ENCODE data around the gene PUM1.
"Not testable (repeated sequence)": the region's sequence is repeated elsewhere in the genome, so short reads cannot be mapped to it uniquely, and the experiment has no call there.

Gene PUM1

DNA sequence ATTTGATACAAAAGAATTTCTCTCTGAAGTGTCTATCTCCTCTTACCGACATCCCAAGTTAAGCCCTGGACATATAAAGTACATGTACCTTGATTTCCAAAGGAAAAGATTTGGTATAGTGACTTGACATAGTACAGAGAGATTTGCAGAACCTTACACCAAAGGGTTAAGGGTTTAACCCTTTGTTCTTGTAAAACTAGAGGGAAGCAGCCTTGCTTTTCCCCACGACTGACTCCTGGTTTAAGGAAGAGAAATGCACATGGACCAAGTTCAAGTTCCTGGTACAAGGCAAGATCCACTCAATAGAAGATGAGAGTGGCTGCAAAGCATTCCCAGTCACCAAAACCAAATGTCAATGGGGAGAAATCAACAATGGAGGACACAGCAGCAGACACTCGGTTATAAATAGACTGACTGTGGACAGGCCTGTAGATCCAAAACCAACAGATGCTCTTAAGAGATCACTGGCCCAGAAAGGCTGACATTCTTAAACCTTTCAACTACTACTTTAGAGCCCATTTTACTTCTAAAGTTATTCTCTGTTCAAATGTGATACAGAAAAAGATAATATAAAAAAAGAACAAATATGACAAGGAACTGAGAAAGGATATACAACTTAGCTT is 69.4 kb downstream of the PUM1 start:
- DNase-seq, result no peak

DNA sequence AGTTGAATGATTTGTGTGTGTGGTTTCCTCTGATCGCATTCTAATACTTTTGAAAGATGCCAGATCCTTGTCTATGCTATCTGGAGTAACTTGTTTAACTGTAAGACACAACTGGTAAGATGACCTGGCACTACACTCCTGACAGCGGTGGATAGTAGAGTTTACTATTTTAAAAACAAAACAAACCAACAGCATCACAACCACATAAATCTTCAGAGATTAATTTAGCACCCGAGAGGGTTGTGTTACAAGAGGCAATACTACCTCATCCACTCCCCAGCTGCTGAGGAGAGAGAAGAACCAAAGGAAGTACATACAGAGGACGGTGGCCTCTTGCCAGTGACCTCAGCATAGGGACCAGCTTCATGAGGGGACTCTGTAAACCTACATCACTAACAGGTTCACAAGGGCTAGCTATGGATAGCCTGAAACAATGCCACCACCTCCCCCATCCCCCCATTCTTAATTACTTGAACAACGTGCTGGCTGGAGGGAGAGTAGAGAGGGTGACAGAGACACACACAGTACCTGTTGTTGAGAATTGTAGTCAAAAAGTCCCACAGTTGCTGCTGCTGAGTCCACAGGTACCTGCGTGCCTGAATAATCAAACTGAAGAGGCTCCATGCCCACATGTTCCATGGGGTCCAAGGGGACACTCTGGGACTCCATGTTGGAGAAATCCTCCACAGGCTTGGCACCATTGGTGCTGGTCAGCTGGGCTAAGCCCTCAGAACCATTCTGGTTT is 73.5 kb downstream of the PUM1 start:
- DNase-seq, result no peak

DNA sequence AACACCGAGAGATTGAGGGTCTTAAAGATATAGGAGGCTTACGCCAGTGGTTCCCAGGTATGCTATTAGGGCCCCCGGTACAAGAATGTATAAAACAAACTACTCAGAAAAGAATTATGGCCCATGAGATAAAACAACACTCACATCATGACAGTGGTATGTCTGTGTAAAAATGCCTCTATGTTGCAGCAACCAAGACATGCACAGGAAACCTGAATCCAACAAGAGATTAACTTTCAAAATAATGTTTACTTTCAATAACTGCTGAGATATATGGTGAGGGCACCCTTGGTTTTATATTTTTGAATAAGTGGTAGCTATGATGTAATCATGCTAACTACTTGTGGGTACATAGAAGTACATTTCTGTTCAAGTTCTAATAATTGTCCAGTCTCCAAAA is 74.9 kb downstream of the PUM1 start:
- no peak for DNase-seq

DNA sequence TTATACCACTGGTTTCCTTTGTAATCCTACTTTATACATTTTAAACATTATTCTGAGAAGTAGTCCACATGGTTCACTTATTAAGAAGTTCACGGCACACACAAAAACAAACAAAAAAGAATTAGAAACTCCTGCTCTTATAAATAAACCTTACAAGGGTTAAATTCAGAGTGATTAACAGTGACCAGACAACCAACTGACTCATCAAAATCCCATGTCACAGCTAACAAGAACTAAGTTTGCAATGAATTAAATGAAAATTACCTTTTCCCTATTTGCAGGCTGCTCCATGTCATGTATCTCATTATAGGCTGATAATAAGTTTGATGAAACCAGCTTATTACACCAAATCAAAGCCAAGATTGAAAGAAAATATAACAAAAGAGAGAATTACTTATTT is 77.5 kb downstream of the PUM1 start:
- no peak for DNase-seq

DNA sequence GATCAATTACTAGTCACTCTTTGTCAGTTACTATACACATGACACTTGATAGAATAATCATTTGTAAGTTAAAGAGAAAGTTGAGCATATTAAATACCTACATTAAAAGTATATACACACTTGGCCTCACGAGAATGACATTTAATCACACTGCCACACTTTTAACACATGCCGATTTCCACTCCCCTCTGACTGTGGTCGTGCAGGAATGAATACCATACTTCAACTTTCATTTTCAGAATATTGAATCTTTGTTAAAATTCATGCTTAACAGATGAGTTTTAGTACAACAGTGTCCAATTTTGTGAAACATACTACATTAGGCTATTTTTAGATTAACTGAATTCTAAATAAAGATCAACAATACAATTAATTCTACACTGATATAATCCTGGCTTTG is 78.8 kb downstream of the PUM1 start:
- no peak for DNase-seq

DNA sequence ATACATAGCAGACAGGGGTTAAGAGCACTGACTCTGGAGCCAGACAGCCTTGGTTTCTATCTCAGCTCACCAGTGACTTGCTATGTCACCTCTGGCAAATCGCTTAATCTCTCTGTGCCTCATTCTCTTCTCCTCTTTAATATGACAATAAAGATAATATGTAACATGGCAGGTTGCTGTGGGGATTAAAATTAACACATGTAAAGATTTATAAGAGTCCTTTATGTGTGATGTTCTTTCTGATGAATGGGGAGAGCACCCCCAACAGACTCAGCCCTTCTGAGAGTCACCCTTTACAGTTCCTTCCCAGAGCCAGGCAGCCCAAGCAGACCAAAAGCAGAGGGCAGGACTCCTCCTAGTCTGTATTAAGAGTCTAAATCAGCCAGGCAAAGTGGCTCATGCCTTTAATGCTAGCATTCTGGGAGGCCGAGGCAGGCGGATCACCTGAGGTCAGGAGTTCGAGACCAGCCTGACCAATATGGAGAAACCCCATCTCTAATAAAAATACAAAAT is 80.5 kb downstream of the PUM1 start:
- DNase-seq, result no peak

DNA sequence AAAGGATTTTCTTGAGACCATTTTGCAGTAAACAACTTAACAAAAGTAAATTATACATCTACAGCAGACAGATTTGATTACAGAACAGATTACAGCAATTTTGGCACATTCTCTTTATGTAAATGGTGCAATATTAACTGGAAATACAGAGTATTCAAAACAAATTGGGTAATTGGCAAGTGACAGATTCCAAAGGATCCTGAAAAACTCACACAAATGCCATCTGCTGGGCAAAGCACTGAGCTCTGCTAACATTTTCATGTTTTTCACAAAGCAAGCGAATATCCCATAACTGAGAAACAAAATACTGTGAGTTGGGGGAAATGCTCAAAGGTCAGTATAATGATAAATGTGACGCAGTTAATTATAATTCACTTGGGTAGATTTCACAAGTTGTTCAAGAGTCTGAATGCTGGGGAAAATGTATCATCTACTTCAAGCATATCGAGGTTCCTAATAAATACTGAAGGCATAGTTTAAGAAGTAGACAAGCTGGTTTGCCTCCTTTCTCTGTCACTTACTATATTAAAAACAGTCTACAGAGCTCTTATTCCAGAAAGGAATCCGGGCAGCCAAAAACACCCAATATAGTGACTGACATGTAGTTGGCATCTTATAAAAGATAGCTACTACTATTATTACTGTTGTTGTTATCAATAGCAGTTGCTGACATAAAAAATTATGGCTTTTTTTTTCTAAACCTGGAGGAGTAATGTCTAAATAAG is 81.2 kb downstream of the PUM1 start:
- no peak for DNase-seq

DNA sequence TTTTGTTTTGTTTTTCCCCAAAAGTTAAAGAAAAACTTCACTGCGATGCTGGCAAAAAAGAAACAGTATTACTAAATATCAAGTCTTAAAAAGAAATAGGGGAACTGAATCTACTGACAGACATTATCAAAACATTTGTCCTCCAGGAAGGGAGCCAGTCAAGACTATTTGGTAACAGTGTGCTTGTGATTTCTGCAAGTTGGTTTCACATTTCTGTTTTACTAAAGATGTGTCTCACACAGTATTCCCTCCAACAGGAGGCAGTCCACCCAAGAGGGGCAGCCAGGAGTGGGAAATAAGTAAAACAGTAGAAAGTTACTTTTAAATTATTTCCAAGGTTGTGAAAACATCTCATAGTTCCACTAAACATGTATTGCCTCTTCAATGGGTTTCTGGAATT is 82.6 kb downstream of the PUM1 start:
- DNase-seq, result no peak

DNA sequence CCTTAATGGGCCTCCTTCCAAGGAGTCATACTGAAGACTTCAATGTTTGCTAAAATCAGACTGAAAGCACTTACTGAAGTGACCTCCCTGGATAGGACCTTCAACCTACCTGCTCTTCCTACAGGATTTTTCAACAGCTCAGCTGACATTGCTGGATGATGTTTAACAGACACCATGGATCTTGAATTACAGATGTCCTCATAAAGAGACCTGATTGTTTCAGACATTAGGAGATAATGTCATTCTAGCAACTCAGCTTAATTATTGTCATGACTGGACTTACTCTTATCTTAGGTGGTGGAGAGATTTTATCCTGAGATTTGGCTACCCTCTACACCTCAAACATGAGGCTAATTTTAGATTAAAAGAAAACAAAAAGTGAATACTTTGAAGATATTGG is 83.1 kb downstream of the PUM1 start:
- DNase-seq, result no peak

DNA sequence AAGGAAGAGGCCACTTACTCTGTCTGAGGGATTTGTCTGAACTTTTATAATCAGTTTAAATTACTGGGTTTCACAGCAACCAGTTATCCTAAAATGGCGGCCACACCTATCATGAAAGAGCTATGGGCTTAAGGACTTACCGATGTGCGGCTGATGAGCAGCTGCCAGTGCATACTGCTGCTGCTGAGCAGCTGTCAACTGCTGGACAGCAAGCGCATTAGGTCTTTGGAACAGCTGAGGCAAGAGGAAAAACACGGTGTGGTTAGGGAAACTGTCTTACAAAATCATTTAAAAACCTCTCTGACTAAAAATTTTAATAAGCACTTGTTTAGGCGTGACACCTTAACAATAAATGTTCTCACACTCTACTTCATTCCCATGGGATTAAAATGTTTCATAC is 84.3 kb downstream of the PUM1 start:
- no peak for DNase-seq

DNA sequence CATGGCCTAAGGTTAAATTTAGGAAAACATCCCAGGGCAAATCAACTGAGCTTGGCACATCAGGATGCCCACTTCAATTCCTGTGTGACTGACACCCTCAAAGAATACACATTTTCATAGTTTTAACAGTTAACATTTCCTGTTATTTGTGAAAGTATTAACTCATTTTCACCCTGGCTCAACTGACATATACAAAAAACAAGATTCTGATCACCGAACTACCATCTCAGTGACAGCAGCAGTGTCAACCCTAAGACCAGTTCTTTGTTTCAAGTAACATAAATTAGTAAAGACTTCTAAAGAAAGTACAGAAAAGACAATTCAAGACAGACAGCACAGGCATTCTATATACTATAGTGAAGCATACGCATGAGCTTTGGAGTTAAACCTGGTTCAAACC is 88.0 kb downstream of the PUM1 start:
- no peak for DNase-seq

DNA sequence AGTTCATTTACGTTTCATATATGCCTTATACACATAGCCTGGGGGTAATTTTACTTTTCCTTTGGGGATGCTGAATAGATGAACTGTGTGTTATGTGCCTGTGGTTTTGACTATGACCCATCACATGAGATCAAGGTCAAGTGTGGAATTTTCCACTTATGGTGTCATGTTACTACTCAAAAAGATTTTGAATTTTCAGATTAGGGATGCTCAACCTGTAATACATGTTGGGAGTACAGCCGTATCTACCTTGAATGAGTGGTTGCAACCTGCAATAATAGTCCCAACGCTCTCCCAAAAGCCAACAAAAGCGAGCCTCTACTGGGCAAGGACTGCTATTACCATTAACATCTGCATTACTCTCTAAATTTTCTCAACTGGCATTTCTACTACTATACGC is 88.4 kb downstream of the PUM1 start:
- no peak for DNase-seq

DNA sequence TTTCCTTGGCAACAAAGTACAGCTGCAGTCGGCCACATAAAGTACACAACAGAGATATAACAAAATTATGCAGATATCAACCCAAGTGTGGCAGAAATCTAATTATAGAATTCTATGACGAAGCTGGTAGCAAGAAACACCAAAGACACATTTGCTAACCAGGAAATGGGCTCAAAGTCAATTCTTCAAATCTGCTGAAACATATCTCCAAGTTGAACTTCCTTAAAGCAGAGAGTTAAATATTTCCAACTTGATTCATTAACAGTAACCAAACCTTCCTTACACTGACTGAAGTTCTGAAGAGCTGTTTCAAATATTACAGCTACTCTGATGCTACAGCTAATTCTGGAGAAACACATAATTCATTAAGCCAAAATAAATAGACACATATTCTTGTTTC is 89.4 kb downstream of the PUM1 start:
- no peak for DNase-seq

DNA sequence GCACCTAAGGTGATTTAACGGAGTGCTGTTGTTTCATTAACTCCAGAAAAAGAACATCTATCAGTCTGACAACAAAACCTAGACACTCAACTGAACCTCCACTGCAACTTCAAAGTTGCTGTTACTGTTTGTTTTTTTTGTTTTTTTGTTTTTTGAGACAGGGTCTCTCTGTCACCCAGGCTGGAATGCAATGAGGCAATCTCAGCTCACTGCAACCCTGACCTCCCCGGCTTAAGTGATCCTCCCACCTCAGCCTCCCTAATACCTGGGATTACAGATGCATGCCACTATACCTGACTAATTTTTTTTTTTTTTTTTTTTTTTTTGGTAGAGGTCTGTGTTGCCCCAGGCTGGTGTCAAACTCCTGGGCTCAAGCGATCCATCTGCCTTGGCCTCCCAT is 90.3 kb downstream of the PUM1 start:
- no peak for DNase-seq

DNA sequence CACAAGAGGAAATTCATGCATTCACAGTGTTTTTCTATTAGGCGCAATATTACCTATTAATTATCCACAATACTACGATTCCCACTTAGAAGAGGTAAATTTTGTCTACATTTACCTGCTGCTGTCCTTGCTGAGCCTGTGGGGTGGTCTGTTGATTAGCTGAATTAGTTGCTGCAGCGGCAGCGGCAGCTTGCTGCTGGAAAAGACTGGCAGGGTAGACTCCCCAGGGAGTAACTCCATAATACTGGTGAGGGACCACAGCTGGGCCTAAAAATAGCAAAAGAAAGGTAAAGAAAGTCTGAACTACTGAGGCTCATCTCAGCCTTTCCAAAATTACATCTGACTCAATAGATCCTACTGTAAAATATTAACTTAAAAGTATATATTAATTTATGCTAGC is 91.0 kb downstream of the PUM1 start:
- no peak for DNase-seq

DNA sequence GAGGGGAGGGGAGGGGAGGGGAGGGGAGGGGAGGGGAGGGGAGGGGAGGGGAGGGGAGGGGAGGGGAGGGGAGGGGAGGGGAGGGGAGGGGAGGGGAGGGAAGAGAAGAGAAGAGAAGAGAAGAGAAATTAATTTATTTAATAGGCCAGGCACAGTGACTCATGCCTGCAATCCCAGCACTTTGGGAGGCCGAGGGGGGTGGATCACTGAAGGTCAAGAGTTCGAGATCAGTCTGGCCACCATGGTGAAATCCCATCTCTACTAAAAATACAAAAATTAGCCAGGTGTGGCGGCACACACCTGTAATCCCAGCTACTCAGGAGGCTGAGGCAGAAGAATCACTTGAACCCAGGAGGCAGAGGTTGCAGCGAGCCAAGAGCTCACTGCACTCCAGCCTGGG is 93.2 kb downstream of the PUM1 start:
- DNase-seq, result not testable (repeated sequence)

DNA sequence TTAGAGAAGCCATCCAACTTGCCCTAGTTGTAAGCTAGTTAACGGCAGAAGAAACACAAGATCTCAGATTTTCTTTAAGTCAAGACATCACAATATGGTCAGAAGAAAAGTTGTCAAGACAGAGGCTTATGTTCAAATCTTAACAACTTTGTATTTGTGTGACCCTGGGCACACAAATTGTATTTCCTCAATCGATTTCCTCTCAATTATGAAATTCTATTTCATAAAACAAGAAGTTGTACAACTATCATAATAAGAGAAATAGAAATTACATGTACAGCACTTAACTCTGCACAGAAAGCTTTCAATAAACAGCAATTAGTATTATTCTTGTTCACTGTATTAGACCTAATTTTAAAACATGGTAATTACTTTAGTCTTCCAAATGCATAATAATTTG is 94.0 kb downstream of the PUM1 start:
- no peak for DNase-seq

DNA sequence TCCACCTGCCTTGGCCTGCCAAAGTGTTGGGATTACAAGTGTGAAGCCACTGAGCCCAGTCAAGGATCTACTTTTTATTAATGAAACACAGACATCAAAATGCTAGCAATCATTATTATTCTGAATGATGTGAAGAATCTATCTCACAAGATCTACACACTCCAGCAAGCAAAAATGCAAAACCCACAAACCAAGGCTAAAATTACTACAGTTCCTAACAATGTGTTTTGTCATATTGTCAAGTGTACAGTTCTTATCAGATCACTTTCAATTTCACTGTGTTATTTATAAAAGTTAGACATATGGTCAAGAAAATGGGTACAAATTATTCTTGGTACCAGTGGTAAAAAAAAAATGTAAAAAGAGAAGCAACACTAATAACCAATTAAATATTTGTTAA is 95.6 kb downstream of the PUM1 start:
- no peak for DNase-seq

DNA sequence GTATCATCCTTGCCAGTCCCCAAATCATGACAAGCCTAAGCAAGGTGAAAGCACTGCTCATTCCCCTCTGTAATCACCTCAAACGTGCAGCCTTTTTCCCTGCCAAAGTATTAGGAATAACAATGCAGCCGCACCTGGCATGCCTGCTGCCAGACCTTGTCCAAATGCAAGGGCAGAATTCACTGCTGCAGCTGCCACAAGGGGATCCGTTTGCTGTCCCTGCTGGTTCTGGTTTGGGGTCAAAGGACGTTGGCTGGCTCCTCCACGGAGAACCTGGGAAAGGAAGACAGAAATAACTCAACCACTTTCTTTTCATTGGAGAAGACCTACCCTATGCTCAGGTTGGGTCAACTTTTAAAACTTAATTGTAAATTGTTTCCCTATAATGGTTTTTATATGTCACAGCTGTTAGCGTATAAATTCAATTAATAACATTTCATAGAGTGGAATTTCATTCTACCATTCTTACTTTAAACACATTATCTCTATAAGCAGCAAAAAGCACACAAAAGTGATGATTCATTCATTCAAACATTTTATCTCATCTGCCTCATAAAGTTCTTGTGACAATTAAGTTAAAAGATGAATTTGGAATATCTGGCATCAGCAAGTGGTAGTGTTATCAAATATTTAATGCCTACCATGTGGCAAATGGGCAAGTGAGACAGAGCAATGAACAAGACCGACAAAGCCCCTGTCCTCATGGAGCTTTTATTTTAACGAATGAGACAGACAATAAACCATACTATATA is 97.1 kb downstream of the PUM1 start:
- DNase-seq, result no peak

DNA sequence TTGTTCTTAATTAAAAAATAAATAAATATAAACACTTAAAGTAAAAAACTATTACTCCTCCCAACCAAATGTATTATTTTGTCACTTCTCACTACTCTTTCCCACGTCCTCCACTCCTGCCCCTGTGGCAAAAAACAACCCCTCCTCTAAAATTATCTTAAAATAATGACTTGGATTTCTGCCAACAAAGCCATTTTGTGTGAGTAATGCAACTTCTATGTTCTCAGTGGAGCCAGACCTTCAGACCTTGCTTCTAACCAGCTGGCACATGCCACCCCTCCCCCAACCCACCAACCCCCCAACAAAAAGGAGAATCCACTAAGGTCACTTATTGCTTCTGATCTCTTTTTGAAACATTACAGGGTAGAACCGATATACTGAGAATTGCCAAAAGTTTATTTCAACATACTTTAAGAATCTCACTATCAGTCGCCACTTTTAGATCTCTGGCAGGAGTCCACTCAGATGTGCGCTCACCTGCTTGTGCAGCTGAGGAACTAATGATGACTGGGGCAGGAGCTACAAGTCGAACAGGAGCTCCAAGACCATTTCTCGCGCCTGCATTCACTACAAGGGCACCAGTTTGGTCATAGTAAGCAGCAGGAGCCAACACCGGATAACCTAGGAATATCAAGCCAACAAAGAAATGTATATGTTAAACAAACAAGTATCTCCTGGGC is 98.7 kb downstream of the PUM1 start:
- no peak for DNase-seq

DNA sequence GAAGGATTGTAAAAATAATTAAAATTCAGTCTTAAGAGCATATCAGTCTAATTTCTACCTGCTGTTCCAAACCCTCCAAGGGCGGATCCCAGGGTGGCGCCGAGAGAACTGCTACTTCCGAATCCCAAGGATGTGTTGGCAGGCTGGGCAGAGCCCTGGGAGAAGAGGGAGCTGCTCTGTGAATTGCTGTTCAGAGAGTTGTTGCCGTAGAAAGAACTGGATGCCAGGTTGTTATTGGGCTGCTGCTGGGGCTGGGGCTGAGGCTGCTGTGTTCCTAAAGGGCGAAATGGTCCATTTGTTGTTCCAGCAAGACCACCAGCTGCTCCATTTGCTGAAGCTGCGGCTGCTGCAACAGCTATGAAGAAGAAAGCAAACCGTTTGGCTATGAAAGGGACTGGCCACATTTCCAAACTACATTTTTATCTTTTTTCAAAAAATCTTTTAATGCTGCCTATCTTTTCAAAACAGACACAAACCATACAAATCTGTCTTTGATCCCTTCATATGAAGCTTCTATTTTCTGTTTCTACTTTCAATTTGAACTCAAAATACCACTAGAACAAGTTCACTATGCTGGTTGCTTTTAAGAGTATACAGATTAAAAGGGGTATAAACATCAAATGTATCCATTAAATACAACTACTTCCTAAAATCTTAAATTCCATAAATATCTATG is 99.5 kb downstream of the PUM1 start:
- peak in 2 of 56 donors; percentile 2 to 9 for DNase-seq
